Choroid plexus epithelial cell (primary cell): Measurements from ENCODE around the gene CCM2.

Source experiments
- DNase-seq: peaks from one replicate; pipeline ENCODE4 v3.0.0-alpha.2; 2010; ENCODE audit warnings: low read depth
- H3K4me3 ChIP-seq: 2 replicates; pipeline ENCODE4 v1.5.1; 2011; ENCODE audit warnings: low read depth, mild to moderate bottlenecking, control low read depth, low read length, moderate library complexity
- CTCF ChIP-seq: conservative IDR thresholded peaks from 2 replicates; pipeline ENCODE4 v1.5.1; 2011; ENCODE audit warnings: low read depth, mild to moderate bottlenecking, control low read depth, inconsistent platforms, low read length, moderate library complexity

Gene CCM2

GRCh38 chr7:45082831-45083331 lies 82.9 kb downstream of the CCM2 start:
- no peak for DNase-seq
- TF ChIP-seq CTCF: no peak
- H3K4me3 ChIP-seq: no peak overlapping the region

GRCh38 chr7:45084336-45084735 lies 84.3 kb downstream of the CCM2 start:
- DNase-seq: no peak
- no peak overlapping the region for H3K4me3 ChIP-seq
- no peak for TF ChIP-seq CTCF

GRCh38 chr7:45084901-45085618 lies 85.1 kb downstream of the CCM2 start:
- DNase-seq: no peak
- TF ChIP-seq CTCF: no peak

GRCh38 chr7:45085619-45086200 lies 85.7 kb downstream of the CCM2 start:
- no peak for TF ChIP-seq CTCF

More at GRCh38 chr7:45084901-45085618, 85.1 kb downstream of the CCM2 start:
- H3K4me3 ChIP-seq: no peak overlapping the region

GRCh38 chr7:45086331-45087065 lies 86.5 kb downstream of the CCM2 start:
- H3K4me3 ChIP-seq: no peak overlapping the region
- no peak for TF ChIP-seq CTCF
- no peak for DNase-seq

More at GRCh38 chr7:45085619-45086200, 85.7 kb downstream of the CCM2 start:
- no peak for DNase-seq
- H3K4me3 ChIP-seq: no peak overlapping the region

GRCh38 chr7:45087301-45088145 lies 87.5 kb downstream of the CCM2 start:
- H3K4me3 ChIP-seq: no peak overlapping the region
- DNase-seq: no peak
- TF ChIP-seq CTCF: no peak
